HG02870 (cell line): ENCODE results near the gene ARHGAP22.

Experiments
- ATAC-seq: cut with Tn5 transposase; IDR thresholded peaks from one replicate; pipeline ENCODE4 v1.9.1; 2021; ENCODE audit warnings: mild to moderate bottlenecking, moderate library complexity; ENCODE audit not compliant: unreplicated experiment

ARHGAP22 gene

DNA sequence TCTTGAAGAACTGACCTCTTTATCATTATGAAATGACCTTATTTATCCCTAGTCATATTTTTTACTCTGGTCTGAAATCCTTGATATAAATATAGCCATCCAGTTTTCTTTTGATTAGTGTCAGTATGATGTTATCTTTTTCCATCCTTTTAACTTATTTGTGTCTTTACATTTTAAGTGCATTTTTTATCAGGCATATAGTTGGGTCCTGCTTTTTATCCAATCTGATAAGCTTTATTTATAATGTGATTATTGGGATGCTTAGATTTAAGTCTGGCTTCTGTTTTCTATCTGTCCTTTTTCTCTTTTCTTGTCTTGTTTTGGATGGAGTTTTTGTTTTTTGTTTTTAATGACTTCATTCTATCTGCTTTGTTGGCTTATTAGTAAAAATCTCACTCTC is 119.2 kb downstream of the ARHGAP22 start:
- ATAC-seq, result no peak

DNA sequence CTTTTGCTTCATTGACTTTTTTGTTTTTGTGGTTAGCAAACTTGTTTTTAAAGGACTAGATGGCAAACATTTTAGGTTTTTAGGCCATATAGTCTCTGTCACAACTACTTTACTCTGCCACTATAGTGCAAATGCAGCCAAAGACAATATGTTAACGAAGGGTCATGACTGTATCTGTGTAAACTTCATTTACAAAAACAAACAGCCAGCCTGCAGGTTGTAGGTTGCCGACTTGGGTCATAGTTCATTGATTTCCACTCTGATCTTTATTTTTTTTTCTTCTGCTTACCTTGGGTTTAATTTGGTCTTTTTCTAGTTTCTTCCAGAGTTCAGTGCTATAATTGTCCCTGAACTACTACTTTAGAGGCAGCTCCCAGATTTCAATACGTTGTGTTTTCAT is 120.0 kb downstream of the ARHGAP22 start:
- no peak for ATAC-seq

DNA sequence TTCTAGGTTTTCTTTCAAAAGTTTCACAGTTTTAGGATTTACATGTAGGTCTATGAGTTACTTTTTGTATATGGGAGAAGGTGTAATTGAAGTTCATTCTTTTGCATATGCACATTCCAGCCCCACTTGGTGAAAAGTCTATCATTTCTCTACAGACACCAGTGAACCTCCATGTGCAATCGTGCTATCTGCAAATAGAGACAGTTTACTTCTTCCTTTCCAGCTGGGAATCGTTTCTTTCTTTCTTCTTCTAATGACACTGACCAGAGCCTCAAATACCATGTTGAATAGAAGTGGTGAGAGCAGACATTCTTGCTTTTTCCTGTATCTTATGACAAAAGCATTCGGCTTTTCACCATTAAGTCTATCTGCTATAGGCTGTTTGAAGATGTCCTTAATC is 122.7 kb downstream of the ARHGAP22 start:
- no peak for ATAC-seq

DNA sequence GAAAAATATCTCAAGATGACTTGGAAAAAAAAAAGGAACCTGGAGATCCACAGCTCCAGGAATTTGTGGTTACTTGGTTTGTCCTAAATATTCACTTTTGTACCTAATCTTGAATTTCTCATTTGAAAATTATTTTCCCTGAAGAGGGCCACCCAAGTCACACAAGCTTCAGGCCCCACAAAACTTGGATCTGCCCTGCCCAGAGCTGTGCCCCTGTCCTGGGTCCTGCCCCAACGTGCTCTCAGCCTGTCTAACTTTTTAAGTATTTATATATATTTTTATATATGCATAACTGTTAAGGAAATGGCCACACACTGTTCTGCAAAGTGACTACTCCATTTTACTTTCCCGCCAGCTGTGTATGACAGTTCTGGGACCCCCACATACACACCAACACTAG is 123.5 kb downstream of the ARHGAP22 start:
- ATAC-seq, result no peak

DNA sequence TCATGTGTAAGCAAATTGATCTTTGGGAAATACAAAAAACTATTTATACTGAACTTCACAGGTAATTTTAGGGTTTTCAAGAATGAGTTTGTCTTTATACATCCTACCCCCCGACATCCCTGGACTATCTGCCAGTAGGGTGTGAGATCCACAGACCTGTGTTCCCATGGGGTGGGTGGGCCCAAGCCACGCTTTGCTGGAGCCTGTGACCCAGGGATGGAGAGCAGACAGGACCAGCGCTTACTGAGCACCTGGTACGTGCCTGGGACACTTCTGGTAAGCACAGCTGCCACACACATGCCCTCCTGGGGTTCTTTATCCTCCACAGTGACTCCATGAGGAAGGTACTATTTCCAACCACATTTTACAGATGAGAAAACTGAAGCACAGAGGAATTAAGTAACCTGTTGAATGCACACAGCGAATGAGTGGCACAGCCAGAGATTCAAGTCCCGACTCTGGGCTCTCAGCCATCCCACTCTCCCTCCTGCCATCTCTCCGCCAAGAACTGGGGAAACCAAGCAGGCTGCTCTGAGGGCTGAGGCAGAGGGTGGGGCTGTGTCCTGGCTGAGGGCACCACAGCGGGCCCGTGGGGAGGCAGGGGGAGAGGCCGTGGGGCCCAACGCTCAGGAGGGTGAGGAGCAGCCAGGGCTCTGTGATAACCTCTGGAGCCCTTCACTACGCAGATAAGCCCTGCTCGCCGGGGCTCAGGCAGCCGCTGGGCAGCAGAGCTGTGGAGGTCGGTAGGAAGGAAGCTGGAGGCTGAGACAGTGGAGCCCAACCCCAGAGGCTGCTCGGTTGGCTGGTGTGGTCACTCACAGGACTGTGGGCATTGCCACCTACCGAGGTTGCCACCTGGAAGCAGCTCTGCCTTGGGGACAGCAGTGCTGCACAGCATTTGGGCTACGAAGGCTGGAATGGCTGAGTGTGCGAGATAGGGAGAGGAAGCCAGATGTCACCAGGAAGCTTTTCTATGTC is 124.2 kb downstream of the ARHGAP22 start:
- ATAC-seq, result no peak

DNA sequence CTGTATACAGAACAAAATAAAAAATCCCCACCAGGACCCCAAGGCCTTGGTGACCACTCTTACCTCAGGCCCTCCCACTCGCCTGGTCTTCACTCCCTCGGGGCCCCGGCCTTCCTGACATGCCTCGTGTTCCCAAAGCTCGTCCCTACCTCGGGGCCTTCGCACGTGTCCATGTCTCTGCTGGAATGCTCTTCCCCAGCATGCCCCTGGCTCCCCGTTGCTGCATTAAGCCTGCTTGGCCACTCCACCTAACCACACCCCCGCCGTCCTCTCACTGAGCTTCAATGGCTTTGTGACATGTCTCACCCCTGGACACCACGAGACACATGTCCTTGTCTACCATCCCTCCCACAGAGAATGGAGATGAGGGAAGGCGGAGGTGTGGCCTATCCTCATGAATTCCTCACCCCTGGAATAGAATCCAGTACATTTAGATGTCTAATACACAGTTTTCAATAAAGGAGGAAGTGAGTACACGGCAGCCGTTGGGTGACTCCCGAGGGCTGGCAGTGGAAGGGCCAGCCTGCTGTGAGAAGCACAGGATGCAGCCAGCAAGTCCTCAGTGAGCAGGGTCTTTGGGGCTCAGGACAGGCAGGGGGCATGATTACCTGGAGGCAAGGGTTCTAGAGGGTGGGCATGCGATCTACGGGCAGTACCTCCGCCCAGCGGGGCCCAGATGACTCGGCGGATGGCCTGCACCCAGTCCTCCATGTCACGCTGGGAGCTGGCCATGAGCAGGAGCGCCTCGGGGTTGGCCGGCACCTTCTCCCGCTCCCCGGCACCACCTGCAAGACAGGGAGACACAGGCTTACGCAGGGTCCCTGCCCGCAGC is 125.7 kb downstream of the ARHGAP22 start:
- no peak for ATAC-seq

DNA sequence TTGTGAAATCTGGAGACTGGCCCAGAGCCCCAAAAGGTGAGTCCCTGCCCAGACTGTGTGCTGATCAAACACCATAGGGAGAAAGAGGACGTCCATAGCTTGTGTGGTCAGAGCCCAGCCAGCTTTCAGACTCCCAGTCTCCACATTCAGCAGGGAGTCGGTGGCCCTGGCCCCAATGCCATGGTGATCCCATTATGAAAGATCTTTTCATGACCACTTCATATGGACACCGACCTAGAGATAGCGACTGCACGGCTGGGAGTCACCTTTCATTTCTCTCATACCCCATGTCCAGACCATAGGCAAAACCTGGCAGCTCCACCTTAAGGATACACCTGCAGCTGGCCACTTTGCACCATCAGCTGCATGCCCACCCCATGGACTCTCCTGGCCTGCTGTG is 126.4 kb downstream of the ARHGAP22 start:
- no peak for ATAC-seq

DNA sequence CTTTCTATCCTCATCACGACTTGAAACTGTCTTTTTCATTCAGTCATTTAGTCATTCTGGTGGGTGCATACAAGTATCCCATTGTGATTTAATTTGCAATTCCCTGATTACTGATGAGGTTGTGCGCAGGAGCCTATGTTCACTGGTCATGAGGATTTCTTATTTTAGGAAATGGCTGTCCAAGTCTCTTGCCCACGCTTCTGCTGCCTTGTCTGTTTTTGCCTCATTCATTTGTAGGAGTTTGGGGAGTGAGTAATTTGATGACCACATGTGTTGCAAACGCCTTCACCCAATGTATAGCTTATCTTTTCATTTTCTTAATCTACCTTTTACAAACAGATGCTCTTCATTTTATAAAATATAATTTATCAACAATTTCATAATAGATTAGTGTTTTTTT is 127.3 kb downstream of the ARHGAP22 start:
- ATAC-seq, result no peak

DNA sequence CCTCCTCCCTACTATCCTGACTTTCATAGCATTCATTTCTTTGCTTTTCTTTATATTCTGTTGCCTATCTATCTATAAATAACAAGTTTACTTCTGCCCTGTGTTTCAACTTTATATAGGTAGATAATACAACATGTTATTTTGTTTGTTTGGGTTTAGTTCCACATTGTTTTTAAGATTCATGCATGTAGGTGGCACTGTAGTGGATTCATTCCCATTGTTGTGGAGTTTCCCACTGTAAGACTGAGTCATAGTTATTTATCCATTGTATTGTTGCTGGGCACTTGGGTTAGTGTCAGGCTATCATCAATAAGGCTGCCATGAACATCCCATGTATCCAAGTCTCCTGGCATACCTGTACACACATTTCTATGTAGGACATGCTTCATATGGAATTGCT is 127.7 kb downstream of the ARHGAP22 start:
- no peak for ATAC-seq

DNA sequence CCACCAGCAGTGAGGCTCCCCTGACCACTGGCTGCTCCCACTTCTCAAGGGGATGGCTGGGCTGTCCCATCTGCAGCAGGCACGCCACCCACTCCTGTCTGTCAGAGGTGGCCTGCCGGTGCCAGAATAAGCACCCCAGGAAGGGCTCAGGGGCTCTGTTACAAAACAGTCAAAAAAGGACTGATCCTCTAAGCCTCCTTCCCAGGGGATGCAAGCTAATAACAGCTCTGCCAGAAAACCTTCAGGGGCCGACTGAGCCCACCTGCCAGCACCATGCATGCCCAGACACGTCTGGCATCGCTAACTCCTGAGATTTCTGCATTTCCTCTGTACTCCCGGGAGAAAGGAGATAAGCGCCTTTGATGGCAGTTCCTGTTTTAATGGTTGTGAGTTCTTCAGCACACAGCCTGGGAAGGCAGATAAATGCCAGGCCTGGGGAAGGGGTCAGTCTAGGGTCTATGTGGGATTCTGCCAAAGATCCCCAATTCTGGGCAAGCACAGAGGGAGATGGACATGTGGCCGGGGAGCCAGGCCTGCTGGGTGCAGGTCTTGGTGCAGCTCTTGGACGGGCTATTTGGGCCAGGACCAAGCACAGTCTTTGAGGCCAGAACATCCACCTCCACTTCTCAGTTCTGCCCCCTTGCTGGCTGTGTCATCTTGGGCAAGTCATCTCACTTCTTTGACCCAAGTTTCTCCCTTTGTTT is 128.4 kb downstream of the ARHGAP22 start:
- ATAC-seq, result no peak

DNA sequence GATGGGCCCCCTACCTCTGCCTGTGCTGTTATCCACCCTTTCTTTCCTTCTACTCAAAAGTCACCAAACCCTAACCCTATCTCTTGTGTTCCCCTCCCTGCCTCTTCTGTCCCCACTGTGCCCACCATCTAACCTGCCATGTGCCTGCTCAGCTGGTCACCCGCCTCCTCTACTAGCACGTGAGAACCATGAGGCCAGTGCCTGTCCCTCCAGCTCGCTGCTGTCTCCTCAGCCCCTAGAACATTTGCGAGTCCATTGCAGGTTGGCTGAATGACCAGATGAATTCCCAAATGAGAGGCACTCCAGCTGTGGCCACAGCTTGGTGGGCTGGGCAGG is 129.0 kb downstream of the ARHGAP22 start:
- no peak for ATAC-seq

DNA sequence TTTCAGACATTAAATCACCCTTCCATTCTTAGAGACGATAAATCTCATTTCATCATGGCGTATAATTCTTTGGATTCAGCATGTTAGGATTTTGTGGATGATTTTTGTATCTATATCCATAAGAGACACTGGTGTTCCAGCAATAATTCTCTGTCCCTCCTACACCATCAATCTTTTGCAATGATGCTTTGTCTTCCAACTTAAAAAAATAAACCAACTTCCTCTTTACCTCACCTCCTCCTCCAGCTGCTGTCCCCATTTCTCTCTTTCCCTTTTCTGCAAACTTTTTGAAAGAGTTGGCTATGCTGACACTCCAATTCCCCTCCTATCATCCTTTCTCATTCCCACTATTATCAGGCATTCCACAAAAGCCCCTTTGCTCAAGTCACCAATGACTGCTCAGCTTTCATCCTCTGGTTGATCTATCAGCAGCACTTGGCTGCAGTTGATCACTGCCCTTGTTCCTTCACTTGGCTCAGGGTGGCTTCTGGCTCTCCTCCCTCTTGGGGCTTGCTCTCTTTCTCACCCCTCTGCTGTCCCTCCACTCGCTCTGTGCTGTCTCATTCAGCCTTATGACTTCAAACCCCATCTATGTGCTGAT is 130.0 kb downstream of the ARHGAP22 start:
- ATAC-seq, result no peak

DNA sequence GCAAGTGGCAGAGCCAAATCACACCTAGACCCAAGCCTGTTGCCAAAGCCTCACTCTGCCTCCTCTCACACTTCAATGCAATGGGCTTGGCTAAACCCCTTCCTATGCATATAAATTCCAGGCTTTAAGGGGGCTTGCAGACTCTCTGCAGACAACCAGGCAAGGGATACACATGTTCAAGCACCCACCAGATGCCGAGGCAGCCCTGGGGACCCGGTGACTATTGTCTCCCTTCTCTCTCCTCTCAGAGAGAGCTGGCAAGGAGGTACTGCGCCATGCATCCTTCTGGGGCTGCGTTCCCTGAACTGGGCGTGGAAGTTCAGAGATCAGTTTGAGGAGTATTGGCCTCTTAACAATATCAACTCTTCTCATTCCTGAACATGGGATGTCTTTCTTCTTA is 131.2 kb downstream of the ARHGAP22 start:
- no peak for ATAC-seq

DNA sequence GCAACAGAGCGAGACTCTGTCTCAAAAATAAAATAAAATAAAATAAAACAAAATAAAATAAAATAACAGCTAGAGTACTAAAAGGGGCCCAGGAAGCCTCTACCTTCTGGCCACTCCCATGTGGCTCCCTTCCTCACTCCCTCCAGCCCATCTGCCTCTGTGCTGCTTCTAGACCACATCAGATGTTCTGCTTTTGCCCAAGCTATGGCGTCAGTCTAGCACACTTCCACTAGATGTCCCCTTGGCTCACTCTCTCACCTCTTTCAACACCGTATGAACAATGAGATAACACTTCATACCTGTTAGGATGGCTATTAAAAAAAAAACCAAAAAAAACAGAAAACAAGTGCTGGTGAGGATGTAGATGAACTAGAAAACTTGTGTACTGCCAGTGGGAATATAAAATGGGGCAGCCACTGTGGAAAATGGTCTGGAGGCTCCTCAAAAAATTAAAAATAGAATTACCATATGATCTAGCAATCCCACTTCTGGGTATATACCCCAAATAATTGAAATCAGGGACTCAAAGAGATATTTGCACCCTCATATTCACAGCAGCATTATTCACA is 132.3 kb downstream of the ARHGAP22 start:
- ATAC-seq, result no peak

DNA sequence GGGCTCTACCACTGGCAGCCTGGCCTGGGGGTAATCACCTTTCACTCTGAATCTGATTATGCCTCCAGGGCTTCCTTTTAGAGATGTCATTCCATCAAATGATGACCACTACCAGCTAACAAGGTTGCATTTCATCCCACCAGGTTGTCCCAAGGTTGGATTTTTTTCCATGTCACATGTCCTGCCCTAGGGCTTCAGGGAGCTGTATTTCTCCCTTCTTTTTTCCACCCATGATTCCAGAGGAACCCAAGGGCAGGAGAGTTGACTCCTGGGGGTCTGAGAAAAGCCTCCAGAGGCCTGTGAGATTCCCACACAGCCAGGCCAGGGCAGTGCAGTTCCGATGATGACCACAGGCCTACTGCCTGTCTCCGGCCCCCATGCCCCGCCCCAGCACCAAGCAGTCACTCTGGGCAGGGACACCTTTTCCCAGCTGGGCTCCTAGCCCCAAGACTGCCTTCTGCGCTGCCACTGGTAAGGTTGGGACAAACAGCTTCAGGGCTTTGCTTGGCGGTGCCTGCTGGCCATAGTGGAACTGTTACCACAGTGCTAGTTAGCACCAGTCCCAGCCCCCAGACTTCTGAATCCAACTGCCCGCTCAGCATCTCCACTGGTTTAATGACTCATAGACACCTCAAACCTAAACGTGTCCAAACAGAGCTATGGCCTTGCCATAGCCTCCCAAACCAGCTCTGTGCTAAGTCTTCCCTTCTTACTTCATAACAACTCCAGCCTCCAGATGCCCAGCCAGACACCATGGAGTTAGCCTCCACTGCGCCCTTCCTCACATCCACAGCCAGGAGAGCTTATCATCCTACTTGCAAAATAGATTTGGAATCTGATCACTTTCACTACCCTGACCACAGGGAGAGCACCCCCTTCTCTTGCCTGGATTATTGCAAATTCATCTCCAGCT is 133.7 kb downstream of the ARHGAP22 start:
- ATAC-seq, result no peak

DNA sequence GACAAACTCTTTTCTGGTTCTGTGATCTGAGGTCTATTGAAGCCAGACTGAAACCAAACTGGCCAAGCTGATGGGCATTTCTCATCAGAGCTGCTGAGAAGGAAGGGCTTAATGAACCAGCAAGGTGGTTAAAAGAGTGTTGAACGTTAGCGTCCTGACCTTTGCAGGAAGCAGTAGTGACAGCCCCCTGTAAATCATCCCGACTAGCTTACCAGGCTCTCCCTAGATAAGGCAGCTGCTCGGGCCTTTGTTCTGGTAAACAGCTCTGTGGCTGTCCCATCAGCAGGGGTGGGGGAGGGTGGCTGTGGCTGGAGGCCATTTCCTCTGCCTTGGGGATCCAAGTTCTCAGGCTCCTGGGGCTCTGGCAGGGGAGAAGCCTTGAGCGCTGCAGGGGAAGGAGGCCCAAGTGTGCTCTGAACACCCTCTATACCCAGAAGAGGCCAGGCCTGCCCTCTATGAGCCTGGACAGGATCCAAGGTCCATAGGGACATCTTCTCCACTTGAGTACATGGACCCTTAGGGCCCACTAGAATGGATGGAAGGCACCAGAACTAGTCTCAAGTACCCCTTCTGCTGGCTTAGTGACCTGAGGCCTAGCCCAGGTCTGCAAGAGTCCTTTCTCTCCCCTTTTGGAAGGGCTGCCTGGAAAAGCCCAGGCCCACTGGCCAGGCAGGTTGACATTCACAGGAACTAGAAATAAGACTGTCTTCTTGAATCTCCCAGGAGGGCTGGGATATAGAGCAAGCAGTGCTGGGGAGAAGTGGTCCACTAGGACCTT is 134.6 kb downstream of the ARHGAP22 start:
- ATAC-seq, result no peak

DNA sequence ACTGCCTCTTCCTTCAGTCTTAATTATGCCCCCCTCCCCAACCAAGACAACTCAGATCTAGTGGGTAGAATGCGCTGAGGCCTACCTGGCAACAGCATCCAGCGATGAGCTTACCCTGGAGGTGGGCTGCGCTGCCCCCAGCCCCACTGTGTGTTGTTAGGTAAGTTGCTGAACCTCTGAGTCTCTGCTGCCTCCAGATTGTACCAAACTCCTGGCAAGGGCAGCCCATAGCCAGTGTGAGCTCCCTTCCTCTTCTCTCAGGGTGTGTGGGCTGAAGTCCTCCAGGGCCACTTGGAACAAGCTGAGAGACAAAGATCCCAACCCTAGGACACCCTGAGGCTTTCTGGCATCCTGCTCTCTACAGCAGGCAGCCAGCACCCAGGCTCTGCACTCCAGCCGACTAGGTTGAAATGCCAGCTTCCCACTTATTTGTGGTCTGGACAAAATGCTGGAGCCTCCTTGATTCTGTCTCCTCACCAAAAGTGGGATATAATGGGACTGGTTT is 135.3 kb downstream of the ARHGAP22 start:
- no peak for ATAC-seq

DNA sequence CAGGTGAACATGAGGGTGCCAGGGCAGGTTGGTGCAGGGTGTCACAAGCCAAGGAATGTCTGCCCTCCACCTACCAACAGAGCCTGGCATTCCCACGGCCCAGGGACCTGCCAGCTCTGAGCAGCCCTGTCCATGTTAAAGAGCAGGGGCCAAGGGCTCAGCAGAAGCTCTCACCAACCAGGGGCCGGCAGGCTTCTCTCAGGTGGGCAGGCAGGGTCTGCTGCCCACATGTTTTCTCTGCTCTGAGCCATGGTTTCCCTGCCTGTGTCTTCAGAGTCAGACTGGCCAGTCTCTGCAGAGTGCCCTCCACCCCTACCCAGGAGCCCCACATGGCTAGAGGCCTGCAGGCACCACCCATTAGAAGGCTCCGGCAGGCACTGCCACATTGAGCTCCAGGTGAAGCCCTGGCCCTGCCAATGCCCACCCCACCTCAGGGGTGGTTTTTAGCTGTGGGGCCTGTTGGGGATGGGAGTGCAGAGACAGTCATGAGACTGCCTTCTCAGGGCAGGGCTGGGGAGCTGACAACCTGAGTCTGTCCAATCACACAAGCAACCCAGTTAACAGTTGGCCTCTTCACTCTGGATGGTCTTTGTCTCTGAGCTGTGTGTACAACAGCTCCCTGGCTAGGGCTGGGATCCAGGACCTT is 135.9 kb downstream of the ARHGAP22 start:
- ATAC-seq, result no peak
